IPS-15b (cell line): Measurements from ENCODE around the gene SLC37A2.
A peak's percentile ranks its signal among the peaks of the same experiment; 100 is the strongest.
"Not testable (repeated sequence)": the region's sequence is repeated elsewhere in the genome, so short reads cannot be mapped to it uniquely, and the experiment has no call there.

ENCODE experiments used
- H3K27me3 ChIP-seq: one replicate; pipeline ENCODE4 v1.6.1; 2013; ENCODE audit warnings: low read length; ENCODE audit not compliant: control insufficient read depth, insufficient read depth
- H3K36me3 ChIP-seq: one replicate; pipeline ENCODE4 v1.6.1; 2013; ENCODE audit warnings: low read length; ENCODE audit not compliant: control insufficient read depth, insufficient read depth
- H3K4me1 ChIP-seq: one replicate; pipeline ENCODE4 v1.6.1; 2013; ENCODE audit warnings: mild to moderate bottlenecking, low read length; ENCODE audit not compliant: control insufficient read depth, insufficient read depth
- H3K4me3 ChIP-seq: one replicate; pipeline ENCODE4 v1.5.1; 2013; ENCODE audit warnings: low read depth, low read length
- H3K9ac ChIP-seq: one replicate; pipeline ENCODE4 v1.6.1; 2013; ENCODE audit warnings: low read depth, mild to moderate bottlenecking, low read length
- H3K9me3 ChIP-seq: one replicate; pipeline ENCODE4 v1.6.1; 2013; ENCODE audit warnings: mild to moderate bottlenecking, low read length; ENCODE audit not compliant: control insufficient read depth, insufficient read depth

Gene SLC37A2

GRCh38 chr11:125062931-125063428, at the start of gene SLC37A2:
TSS of gene SLC37A2 (plus strand) at chr11:125063305. CDS start at chr11:125063368, 63 bp downstream.
- Histone ChIP-seq H3K9ac (no peak within 1 kb of the TSS), H3K9me3 (no peaks in the 10 kb centered on the region), H3K4me1 (no peaks in the 10 kb centered on the region), H3K36me3 (no peaks in the 10 kb centered on the region), H3K4me3 (peak within 1 kb of the TSS; percentile 70), H3K27me3 (peaks cover 46% of the 10 kb centered on the region)

GRCh38 chr11:125016413-125016812, 46.7 kb upstream of the SLC37A2 start:
- H3K4me3 ChIP-seq, result no peak overlapping the region
- no peak overlapping the region for H3K9ac ChIP-seq
- no peaks in the 10 kb centered on the region for H3K27me3 ChIP-seq
- H3K4me1 ChIP-seq, result no peaks in the 10 kb centered on the region
- no peaks in the 10 kb centered on the region for H3K9me3 ChIP-seq
- H3K36me3 ChIP-seq, result no peaks in the 10 kb centered on the region

GRCh38 chr11:125020342-125020741, 42.8 kb upstream of the SLC37A2 start:
- Histone ChIP-seq H3K4me1 (no peaks in the 10 kb centered on the region), H3K9ac (no peak overlapping the region), H3K9me3 (no peaks in the 10 kb centered on the region), H3K4me3 (no peak overlapping the region), H3K27me3 (no peaks in the 10 kb centered on the region), H3K36me3 (no peaks in the 10 kb centered on the region)

- H3K9me3 ChIP-seq, result no peaks in the 10 kb centered on the region
- no peaks in the 10 kb centered on the region for H3K4me1 ChIP-seq
- no peaks in the 10 kb centered on the region for H3K27me3 ChIP-seq
- no peak overlapping the region for H3K4me3 ChIP-seq
- no peak overlapping the region for H3K9ac ChIP-seq
- no peaks in the 10 kb centered on the region for H3K36me3 ChIP-seq
These were observed 40.6 kb upstream of the SLC37A2 start for GRCh38 chr11:125022551-125022950.

GRCh38 chr11:125025968-125026367, 37.1 kb upstream of the SLC37A2 start:
- Histone ChIP-seq H3K36me3 (no peaks in the 10 kb centered on the region), H3K4me3 (no peak overlapping the region), H3K9ac (no peak overlapping the region), H3K27me3 (no peaks in the 10 kb centered on the region), H3K4me1 (no peaks in the 10 kb centered on the region), H3K9me3 (no peaks in the 10 kb centered on the region)

- H3K4me3 ChIP-seq, H3K27me3 ChIP-seq, H3K4me1 ChIP-seq, H3K36me3 ChIP-seq, H3K9ac ChIP-seq, H3K9me3 ChIP-seq: not testable (repeated sequence)
These were observed 33.7 kb upstream of the SLC37A2 start for GRCh38 chr11:125029431-125029830.

- Histone ChIP-seq H3K4me1 (no peaks in the 10 kb centered on the region), H3K27me3 (no peaks in the 10 kb centered on the region), H3K9me3 (no peaks in the 10 kb centered on the region), H3K36me3 (no peaks in the 10 kb centered on the region), H3K9ac (no peak overlapping the region), H3K4me3 (no peak overlapping the region)
These were observed 26.2 kb upstream of the SLC37A2 start for GRCh38 chr11:125036933-125037332.

GRCh38 chr11:125049164-125049792, 13.8 kb upstream of the SLC37A2 start:
- Histone ChIP-seq H3K27me3 (no peaks in the 10 kb centered on the region), H3K4me3 (no peak overlapping the region), H3K36me3 (no peaks in the 10 kb centered on the region), H3K9me3 (no peaks in the 10 kb centered on the region), H3K4me1 (no peaks in the 10 kb centered on the region), H3K9ac (no peak overlapping the region)

- Histone ChIP-seq H3K27me3 (no peaks in the 10 kb centered on the region), H3K4me1 (no peaks in the 10 kb centered on the region), H3K9me3 (no peaks in the 10 kb centered on the region), H3K4me3 (no peak overlapping the region), H3K9ac (no peak overlapping the region), H3K36me3 (no peaks in the 10 kb centered on the region)
These were observed 11.1 kb upstream of the SLC37A2 start for GRCh38 chr11:125052047-125052446.

- H3K4me3 ChIP-seq, result no peak overlapping the region
- no peaks in the 10 kb centered on the region for H3K4me1 ChIP-seq
- no peaks in the 10 kb centered on the region for H3K27me3 ChIP-seq
- no peaks in the 10 kb centered on the region for H3K9me3 ChIP-seq
- H3K36me3 ChIP-seq, result no peaks in the 10 kb centered on the region
- H3K9ac ChIP-seq, result no peak overlapping the region
These were observed 9.9 kb upstream of the SLC37A2 start for GRCh38 chr11:125053167-125053566.

- Histone ChIP-seq H3K4me3 (no peak overlapping the region), H3K9ac (no peak overlapping the region)
These were observed 7.9 kb upstream of the SLC37A2 start for GRCh38 chr11:125055107-125055715.

GRCh38 chr11:125056111-125056510, 7.0 kb upstream of the SLC37A2 start:
- H3K4me1 ChIP-seq, H3K27me3 ChIP-seq, H3K9me3 ChIP-seq, H3K4me3 ChIP-seq, H3K9ac ChIP-seq, H3K36me3 ChIP-seq: not testable (repeated sequence)

More at GRCh38 chr11:125055107-125055715, 7.9 kb upstream of the SLC37A2 start:
- Histone ChIP-seq H3K9me3 (no peaks in the 10 kb centered on the region), H3K27me3 (no peaks in the 10 kb centered on the region), H3K4me1 (no peaks in the 10 kb centered on the region), H3K36me3 (no peaks in the 10 kb centered on the region)
